Measurements from ENCODE around the gene ABHD16A.
"Not testable (repeated sequence)": the region's sequence is repeated elsewhere in the genome, so short reads cannot be mapped to it uniquely, and the experiment has no call there.

The ABHD16A gene

GRCh38 chr6:31713991-31714684, 11.0 kb upstream of the ABHD16A start:
- DNase-seq (ENCODE audit: low spot score): peak; percentile 56

GRCh38 chr6:31713465-31713864, 10.3 kb upstream of the ABHD16A start:
- no peak for DNase-seq (ENCODE audit: low spot score)

- DNase-seq (ENCODE audit: low spot score): no peak
Measured at GRCh38 chr6:31712296-31712695, 9.2 kb upstream of the ABHD16A start.

GRCh38 chr6:31711233-31711632, 8.1 kb upstream of the ABHD16A start:
- no peak for DNase-seq (ENCODE audit: low spot score)

GRCh38 chr6:31710523-31711219, 7.5 kb upstream of the ABHD16A start:
- DNase-seq (ENCODE audit: low spot score): no peak

- not testable (repeated sequence) for DNase-seq (ENCODE audit: low spot score)
Measured at GRCh38 chr6:31709157-31709556, 6.0 kb upstream of the ABHD16A start.

- DNase-seq (ENCODE audit: low spot score): no peak
Measured at GRCh38 chr6:31708224-31708623, 5.1 kb upstream of the ABHD16A start.

GRCh38 chr6:31707701-31708100, 4.6 kb upstream of the ABHD16A start:
- no peak for DNase-seq (ENCODE audit: low spot score)

GRCh38 chr6:31706599-31706998, 3.5 kb upstream of the ABHD16A start, which contains the start of gene LY6G6F:
TSS of gene LY6G6F (plus strand) at chr6:31706866. CDS start at chr6:31706907, 41 bp downstream.
- no peak for DNase-seq (ENCODE audit: low spot score)

- DNase-seq (ENCODE audit: low spot score): no peak
Measured at GRCh38 chr6:31705931-31706330, 2.8 kb upstream of the ABHD16A start.

- DNase-seq (ENCODE audit: low spot score): peak; percentile 54
Measured at GRCh38 chr6:31702405-31702818, 712 bp downstream of the ABHD16A start.

GRCh38 chr6:31701666-31702404, 1.3 kb downstream of the ABHD16A start:
- no peak for DNase-seq (ENCODE audit: low spot score)

GRCh38 chr6:31700740-31701401, 2.3 kb downstream of the ABHD16A start:
- DNase-seq (ENCODE audit: low spot score): no peak

GRCh38 chr6:31697555-31697954, 5.6 kb downstream of the ABHD16A start:
- no peak for DNase-seq (ENCODE audit: low spot score)

GRCh38 chr6:31693535-31693934, 9.6 kb downstream of the ABHD16A start:
- DNase-seq (ENCODE audit: low spot score): no peak

- no peak for DNase-seq (ENCODE audit: low spot score)
Measured at GRCh38 chr6:31692886-31693285, 10.2 kb downstream of the ABHD16A start.

- no peak for DNase-seq (ENCODE audit: low spot score)
Measured at GRCh38 chr6:31692353-31692752, 10.8 kb downstream of the ABHD16A start.

- no peak for DNase-seq (ENCODE audit: low spot score)
Measured at GRCh38 chr6:31691564-31692108, 11.5 kb downstream of the ABHD16A start.

GRCh38 chr6:31691078-31691463, 12.1 kb downstream of the ABHD16A start:
- DNase-seq (ENCODE audit: low spot score): no peak

- no peak for DNase-seq (ENCODE audit: low spot score)
Measured at GRCh38 chr6:31690231-31691077, 12.7 kb downstream of the ABHD16A start.
